ENCODE data around the gene PDLIM4.

DNA sequence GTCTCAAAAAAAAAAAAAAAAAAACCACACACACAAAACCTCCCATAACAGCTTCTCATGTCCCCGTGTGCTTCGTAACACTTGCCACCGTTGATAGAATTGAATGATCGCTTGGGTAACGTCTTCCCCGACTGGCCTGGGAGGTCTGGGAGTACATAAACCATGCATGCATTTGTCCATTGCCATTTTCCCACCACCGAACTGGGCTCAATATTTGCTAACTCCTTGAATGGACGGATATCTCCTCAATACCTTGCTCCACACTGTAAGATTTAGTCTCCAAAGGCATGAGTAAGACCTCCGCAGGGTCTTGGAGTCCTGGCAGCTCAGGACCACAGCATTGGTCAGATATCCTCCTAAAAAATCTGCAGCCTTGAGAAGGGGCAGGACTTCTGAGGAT is 26.6 kb upstream of the PDLIM4 start:
- TF ChIP-seq NFRKB (IDR thresholded peaks at IDR 0.05) (no peak), FOXM1 (IDR thresholded peaks at IDR 0.05; ENCODE audit: borderline replicate concordance) (no peak), ARNT (IDR thresholded peaks at IDR 0.05) (no peak), SP1 (IDR thresholded peaks at IDR 0.05) (no peak), ZNF384 (IDR thresholded peaks at IDR 0.05) (no peak), BHLHE40 (IDR thresholded peaks at IDR 0.05; ENCODE audit: borderline replicate concordance) (no peak), FOXK2 (IDR thresholded peaks at IDR 0.05) (no peak), SUZ12 (IDR thresholded peaks at IDR 0.05) (no peak), TARDBP (IDR thresholded peaks at IDR 0.05) (no peak), LEF1 (IDR thresholded peaks at IDR 0.05; ENCODE audit: borderline replicate concordance) (no peak), FOXA1 (IDR thresholded peaks at IDR 0.05) (no peak), CTBP1 (IDR thresholded peaks at IDR 0.05; ENCODE audit: borderline replicate concordance) (no peak), HDGF (IDR thresholded peaks at IDR 0.05; ENCODE audit: borderline replicate concordance) (no peak)
- TF ChIP-seq, protein P1, sequence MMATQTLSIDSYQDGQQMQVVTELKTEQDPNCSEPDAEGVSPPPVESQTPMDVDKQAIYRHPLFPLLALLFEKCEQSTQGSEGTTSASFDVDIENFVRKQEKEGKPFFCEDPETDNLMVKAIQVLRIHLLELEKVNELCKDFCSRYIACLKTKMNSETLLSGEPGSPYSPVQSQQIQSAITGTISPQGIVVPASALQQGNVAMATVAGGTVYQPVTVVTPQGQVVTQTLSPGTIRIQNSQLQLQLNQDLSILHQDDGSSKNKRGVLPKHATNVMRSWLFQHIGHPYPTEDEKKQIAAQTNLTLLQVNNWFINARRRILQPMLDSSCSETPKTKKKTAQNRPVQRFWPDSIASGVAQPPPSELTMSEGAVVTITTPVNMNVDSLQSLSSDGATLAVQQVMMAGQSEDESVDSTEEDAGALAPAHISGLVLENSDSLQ (IDR thresholded peaks at IDR 0.05), result no peak

All from HEK293T (cell line).